HG02973 (cell line): ENCODE data around the gene CLCN1.

Source experiments
- ATAC-seq: cut with Tn5 transposase; IDR thresholded peaks from one replicate; pipeline ENCODE4 v1.9.1; 2021; ENCODE audit warnings: moderate library complexity; ENCODE audit not compliant: unreplicated experiment

CLCN1 gene

DNA sequence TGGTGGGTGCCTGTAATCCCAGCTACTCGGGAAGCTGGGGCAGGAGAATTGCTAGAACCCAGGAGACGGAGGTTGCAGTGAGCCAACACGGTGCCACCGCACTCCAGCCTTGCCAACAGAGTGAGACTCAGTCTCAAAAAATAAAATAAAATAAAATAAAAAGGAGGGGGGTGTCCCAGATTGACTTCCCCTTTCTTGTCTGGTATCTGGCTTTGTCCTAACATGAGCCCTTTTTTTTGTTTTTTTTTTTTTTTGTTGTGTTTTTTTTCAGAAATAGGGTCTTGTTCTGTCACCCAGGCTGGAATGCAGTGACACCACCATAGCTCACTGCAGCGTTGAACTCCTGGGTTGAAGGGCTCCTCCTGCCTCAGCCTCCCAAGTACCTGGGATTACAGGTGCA is 23.0 kb upstream of the CLCN1 start:
- no peak for ATAC-seq

DNA sequence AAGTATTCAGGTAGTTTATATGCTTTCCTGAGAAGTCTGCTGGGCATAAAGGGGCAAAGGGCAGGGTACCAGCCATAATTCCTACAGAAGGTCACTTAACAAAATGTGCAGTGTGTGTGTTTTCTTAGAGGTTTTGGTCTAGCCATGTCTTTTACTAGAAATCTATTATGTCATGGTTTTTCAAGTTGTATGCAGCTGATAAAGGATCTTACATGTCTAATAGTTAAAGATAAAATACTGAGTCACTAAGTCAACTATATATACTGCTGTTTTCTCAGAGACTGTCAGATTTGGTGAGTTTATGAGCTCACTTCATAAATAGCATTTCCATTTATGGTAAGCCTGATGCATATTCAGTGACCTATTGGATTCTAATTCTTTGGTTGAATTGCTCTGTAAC is 20.0 kb upstream of the CLCN1 start:
- ATAC-seq, result no peak

DNA sequence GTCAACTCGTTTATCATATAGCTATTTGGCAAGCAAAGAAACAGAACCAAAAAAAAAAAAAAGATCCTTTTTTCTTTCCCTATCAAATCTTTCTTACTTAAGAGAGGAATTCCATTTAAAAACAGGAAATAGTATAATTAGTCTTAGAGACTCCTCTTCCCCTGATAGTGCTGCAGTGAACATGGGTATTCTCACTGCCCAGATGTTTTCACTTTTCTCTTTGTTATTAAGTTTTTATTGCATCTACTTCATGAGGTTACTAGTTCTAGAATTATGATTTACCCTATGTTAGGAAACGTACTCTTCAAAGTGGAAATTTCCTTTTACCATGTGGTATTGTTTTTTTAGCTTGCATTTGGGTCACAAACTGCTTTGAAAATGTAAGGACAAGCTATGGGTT is 19.2 kb upstream of the CLCN1 start:
- no peak for ATAC-seq

DNA sequence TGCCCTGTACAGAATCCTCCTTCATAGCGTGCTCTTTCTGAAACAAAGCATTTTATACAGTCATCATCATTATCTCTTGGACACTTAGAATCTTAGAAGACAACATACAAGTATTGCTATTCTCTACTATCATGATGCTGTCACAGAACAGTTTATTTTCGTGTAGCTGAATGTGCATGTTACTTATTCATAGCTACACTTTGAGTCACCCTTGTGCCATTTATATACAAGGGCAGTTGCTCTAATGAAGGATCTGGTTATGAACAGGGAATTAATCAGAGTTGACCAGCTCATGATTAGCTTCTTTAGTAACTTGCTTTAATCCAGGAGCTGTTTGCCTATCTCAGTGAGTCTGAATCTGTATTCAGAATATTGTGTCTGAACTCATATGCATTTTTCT is 16.6 kb upstream of the CLCN1 start:
- ATAC-seq, result no peak

DNA sequence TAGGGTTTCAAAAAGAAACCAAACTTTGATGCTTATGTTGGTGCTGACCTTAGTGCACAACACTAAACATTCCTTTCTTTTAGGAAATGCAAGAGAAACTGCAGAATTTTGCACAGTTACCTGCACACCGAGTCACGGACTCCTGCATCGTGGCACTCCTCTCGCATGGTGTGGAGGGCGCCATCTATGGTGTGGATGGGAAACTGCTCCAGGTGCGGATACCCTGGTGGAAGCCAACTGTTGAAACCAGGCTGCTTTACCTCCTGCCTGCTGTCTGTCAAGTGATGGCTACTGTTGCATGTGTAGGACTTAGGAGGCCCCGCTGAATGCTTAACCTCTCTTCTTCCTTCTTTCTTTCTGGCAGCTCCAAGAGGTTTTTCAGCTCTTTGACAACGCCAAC is 16.1 kb upstream of the CLCN1 start:
- no peak for ATAC-seq

DNA sequence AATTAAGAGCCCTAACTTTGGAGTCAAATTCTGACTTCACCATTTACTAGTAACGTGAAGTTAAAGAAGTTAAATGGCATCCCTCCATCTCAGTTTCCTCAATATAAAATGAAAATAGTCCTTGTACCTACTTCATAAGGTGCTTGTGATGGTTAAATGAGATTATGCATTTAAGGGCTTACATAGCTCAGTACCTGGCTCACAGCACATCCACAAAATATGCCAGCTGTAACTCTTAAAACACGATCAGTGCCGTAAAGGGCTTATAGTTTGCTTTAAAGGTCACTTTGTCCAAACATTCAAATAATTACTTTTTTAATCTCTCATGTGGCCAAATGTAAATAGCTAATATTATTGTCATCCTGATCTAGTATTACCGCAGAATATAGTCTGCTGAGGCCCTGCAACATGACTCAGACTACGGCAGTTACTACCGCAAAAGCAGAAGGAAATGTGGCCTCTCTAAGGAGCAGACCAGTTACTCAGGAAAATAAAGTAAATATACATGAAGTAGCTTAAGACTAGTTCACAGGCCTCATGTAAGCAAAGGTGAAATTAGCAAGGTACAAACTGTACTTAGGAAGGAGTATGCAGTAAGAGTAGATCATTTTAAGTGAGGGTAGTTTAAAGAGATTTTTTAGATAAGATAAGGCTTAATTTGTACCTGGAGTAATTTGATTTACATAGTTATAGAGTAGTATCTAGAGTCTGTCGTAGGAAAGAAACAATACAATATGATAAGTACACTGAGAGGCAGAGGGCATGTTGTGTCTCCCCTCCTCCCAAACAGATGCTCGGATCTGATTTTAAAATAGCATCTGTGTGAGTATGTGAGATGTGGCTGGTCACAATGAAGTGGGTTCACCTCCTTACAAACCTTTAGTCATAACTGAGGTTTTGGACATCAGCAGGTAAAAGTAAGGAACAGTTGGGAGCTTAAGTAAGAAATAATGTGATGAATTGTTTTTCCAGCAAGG is 14.7 kb upstream of the CLCN1 start:
- ATAC-seq, result no peak

DNA sequence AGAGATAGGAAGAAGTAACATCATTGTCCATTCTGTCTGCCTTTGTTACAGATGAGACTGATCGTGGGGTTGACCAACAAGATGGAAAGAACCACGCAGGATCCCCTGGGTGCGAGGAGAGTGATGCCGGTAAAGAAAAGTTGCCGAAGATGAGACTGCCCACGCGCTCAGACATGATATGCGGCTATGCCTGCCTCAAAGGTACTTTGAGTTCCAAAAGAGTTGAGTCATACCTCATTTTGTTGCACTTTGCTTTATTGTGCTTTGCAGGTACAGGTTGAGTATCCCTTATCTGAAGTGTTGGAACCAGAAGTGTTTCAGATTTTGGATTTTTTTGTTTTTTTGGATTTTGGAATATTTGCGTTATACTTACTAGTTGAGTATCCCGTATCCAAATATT is 12.2 kb upstream of the CLCN1 start:
- no peak for ATAC-seq

DNA sequence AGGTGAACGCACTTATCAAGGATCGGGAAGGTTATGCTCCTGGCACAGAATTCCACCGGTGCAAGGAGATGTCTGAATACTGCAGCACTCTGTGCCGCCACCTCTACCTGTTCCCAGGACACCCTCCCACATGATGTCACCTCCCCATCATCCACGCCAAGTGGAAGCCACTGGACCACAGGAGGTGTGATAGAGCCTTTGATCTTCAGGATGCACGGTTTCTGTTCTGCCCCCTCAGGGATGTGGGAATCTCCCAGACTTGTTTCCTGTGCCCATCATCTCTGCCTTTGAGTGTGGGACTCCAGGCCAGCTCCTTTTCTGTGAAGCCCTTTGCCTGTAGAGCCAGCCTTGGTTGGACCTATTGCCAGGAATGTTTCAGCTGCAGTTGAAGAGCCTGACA is 11.0 kb upstream of the CLCN1 start:
- no peak for ATAC-seq

DNA sequence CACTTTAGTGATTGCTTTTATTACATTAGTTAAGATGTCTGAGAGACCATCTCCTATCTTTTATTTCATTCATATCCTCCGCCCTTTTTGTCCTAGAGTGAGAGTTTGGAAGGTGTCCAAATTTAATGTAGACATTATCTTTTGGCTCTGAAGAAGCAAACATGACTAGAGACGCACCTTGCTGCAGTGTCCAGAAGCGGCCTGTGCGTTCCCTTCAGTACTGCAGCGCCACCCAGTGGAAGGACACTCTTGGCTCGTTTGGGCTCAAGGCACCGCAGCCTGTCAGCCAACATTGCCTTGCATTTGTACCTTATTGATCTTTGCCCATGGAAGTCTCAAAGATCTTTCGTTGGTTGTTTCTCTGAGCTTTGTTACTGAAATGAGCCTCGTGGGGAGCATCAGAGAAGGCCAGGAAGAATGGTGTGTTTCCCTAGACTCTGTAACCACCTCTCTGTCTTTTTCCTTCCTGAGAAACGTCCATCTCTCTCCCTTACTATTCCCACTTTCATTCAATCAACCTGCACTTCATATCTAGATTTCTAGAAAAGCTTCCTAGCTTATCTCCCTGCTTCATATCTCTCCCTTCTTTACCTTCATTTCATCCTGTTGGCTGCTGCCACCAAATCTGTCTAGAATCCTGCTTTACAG is 10.4 kb upstream of the CLCN1 start:
- ATAC-seq, result no peak

DNA sequence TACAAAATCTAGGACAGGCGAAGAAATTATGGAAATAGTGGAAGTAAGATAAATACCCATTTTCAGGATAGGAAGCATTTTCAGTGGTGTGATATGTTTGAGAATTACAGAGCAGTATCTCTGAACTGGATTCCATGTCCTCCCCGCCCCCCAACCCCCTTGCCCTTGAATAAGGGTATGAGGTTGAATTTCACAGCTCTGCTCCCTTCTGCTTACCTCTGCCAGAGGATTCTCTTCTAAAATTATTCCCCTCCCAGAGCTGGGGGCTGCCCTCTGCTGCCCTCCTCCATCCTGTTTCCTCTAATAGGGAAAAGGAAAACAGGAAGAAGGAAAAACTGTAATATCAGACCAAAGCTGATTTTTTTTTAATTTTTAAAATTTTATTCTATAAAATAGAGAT is 7.3 kb upstream of the CLCN1 start:
- no peak for ATAC-seq

DNA sequence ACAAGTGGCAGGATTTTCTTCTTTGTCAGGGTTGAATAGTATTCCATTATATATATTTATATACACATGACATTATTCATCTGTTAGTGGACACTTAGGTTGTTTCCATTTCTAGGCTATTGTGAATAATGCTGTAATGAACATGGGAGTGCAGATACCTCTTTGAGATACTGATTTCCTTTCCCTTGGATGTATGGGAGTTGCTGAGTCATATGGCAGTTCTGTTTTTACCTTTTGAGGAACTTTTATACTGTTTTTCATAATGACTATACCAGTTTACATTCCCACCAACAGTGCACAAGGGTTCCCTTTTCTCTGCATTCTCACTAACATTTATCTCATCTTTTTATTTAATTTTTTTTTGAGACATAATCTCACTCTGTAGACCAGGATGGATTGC is 1.8 kb upstream of the CLCN1 start:
- ATAC-seq, result no peak

DNA sequence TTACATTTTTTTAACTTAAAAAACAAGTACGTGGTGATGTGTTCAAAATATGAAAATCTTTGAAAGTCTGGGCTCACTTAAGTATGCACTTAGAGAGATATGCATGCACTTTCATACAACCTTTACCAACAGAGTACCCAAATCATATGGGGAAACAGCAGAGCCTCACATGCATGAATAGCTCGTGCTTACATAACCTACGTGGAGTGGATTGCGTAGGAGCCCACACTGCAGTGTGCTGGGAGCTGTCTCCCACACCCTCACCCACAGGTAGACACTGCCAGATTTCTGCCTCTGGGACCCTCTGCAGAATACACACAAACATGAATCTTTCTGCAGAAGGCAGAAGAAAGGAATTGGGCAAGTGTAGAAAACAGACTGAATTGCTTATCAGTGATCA is 581 bp downstream of the CLCN1 start:
- no peak for ATAC-seq

DNA sequence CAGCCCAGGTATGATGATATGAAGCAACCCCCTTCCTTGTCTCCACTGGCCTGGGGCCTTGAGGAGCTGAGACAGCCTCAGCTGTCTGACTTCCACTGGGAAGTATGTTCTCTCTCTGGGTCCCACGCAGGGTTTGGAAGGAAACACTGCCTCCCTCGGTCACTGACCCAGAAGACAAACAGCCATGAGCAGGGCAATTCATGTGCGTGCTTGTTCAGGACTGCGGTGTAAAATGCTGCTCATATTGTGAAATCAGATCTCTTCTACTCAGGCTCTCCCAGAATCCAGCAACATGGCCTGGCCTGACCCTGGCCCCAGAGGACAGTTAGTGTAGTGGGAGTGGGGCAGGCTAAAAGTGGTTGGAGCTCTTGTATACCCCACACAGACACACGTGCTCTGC is 2.8 kb downstream of the CLCN1 start:
- no peak for ATAC-seq

DNA sequence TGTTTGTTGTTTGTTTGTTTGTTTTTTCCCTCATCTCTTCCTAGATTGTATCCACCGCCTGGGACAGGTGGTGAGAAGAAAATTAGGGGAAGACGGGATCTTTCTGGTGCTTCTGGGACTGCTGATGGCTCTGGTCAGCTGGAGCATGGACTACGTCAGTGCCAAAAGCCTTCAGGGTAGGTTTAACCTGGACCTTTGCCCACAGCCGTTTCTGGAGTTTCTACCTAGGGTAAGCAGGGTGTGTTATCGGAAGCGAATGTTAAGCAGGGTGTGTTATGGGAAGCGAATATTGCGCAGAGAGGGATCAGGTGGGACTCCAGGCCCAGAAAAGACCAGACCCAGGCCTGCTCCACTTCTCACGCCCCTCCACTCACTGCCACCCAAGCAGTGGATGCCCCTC is 4.7 kb downstream of the CLCN1 start:
- no peak for ATAC-seq

DNA sequence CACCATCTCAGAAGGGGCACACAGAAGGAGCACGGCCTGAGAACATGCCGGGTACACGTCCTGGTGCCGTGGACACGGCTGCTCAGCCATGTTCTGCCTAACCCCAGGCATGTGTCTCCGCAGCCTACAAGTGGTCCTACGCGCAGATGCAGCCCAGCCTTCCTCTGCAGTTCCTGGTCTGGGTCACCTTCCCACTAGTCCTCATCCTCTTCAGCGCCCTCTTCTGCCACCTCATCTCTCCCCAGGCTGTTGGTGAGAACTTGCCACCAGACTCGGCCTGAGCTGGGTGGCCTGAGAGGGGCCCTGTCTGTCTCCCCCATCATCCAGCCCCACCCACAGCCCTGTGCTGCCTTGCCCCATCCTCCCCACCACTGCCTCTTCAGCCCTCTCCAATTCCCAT is 5.3 kb downstream of the CLCN1 start:
- no peak for ATAC-seq

DNA sequence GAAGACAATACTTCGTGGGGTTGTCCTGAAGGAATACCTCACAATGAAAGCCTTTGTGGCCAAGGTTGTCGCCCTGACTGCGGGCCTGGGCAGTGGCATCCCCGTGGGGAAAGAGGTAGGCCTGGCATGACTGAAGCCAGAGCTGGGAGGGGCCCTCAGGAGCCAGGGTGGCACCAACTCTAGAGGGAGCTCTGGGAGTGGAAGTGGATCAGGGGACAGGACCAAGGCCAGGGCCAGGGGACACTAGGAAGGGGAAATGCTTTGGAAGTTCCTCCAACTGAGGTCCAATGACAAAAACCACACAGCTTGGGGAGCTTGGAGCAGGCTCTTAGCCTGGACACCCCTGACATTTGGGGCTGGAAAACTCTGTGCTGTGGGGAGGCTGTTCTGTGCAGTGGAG is 5.8 kb downstream of the CLCN1 start:
- no peak for ATAC-seq

DNA sequence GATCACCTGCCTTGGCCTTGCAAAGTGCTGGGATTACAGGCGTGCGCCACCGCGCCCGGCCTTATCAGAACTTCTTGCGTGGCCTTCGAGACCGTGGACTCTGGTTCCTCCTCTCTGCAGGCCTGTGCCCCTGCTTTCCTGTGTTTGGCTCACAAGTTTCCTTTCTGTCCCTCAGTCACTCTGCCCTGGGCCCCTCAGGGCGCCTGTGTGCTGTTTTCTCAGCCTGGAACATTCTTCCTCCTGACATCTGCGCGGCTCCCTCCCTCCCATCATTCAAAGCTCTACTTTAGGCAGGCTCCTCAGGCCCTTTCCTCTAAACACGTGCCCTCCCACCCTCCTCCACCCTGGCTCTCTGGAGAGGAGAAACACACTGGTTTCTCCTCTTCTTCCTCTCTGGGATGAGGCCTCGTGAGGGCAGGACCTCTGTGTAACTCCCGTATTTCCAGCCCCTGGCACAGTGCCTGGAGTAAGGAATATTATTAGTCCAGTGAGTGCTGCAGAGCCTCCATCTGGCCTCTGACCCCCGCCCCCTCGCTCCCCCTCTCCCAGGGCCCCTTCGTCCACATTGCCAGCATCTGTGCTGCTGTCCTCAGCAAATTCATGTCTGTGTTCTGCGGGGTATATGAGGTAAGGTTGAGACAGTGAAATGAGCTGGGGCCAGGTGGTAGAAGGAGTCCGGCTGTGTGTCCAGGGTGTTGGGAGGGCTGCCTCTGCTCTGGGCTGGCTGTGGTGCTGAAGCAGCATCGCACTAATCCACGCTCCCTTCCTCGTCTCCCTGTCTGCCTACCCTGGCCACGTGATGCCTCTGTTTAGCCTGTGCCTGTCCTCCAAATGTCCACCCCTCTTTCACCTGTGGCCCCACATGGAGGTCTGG is 7.1 kb downstream of the CLCN1 start:
- ATAC-seq, result no peak

DNA sequence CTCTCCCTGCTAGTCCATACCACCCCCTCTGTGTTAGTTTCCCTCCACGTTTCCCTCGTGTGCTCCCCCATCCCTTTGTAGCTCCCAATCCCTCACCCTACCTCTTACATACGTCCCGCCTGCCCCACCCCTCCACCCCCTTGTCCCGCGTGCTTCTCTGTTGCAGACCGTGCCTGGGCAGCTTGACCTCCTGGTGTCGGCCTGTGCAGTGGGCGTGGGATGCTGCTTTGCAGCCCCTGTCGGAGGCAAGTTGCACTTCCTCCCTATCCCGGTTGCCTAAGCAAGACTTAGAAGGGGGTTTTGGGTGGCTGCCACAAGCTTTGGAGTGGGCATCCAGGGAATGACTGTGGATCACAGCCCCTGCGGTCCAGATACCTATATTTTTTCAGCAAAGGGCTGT is 7.7 kb downstream of the CLCN1 start:
- ATAC-seq, result no peak

DNA sequence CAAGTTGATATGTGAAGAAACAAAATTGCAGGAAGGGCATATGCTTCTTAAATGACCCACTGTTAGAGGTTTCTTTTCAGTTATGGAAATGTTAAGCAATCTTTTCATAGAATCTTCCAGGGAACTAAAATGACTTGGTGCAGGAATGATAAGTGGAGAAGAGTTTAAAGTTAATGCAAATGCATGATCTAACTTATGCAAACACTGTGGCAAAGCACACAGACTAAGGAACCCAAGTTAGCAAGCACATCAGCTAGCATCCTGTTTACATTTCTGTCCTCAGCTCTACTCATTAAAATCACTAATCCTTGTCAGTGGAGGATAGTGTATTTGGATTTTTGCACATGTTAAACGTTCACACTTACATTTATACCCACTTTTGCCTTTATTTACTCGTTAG is 9.3 kb downstream of the CLCN1 start:
- ATAC-seq, result peak; percentile 42

DNA sequence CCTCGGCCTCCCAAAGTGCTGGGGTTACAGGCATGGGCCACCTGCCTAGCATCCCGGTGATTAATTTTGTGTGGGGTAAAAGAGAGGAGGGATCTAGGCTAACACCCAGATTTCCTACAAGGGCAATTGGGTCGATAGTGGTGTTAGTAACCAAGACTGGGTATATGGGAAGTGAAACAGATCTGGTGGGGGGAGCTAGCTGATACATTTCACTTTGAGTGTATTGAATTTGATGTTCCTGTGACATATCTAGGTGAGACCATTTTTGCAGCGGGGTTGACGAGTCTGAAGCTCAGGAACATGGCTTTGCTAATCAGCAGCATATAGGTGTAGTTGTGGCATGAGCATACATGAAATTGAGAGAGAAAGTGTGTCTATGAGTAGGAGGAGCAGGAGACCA is 12.0 kb downstream of the CLCN1 start:
- peak; percentile 68 for ATAC-seq

DNA sequence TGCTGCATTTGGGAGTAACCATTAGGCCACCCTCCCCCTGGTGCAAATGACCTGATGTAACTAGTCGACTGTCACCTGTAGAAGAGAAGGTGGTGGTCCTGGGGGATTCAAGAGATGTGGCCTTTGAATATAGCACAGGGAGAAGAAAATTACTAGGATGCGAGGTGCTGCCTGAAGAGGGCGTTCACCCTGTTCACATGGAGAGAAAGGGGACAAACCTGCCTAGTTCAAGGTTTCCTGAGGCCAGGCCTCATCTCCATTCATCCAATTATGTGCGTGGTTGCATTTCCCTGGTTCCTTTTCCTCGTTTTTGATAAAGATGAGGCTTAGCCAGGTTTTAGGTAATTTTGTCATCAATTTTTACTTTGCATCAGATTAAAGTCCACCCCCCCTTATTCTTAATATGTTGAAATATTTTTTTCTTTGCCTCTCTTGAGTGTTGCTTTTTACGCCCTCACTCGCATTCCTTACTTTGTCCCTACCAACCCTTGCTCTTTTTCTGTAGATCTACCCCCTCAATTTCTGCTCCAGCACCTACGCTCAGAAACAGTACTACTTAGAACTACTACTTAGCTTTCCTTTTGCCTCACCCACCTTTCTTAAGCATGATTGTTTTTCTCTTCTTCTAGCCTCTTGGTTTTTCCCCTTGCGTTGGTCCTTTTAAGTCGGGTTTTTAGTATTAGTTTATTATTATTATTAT is 13.7 kb downstream of the CLCN1 start:
- ATAC-seq, result no peak
